Gastrocnemius medialis (tissue), 4 donors: ENCODE results near the gene SYTL1. TPM values are rescaled to one million over a fixed set of nuclear protein-coding genes. Genes with fewer than 3 reads are reported as not detected.

Experiments used
- ATAC-seq, 2 donors: fragments of 150-250 bp; one replicate each; pipeline ENCODE4 v1.9.1; 2016
- DNase-seq, 2 donors: peaks; one replicate each; pipeline ENCODE4 v3.0.0-alpha.2; 2019
- H3K27ac ChIP-seq, 4 donors: fragments of 200-600 bp; sonication (generic); 1 replicate in 1 of 4; 2 replicates in 3 of 4; pipeline ENCODE4 v1.5.1; 2016 to 2018; ENCODE audit warnings: mild to moderate bottlenecking in 2 of 4, moderate library complexity in 1 of 4
- H3K27me3 ChIP-seq, 3 donors: fragments of 200-600 bp; sonication (generic) in 2 of 3; 1 replicate in 1 of 3; 2 replicates in 2 of 3; pipeline versions ENCODE4 v1.5.1 to v1.6.0; 2016 to 2019; ENCODE audit warnings: mild to moderate bottlenecking in 1 of 3, moderate library complexity in 1 of 3
- H3K36me3 ChIP-seq, 2 donors: fragments of 200-600 bp; sonication (generic) in 1 of 2; one replicate each; pipeline ENCODE4 v1.5.1; 2017 to 2018
- H3K4me1 ChIP-seq, 2 donors: fragments of 200-600 bp; sonication (generic) in 1 of 2; one replicate each; pipeline ENCODE4 v1.5.1; 2016 to 2017; ENCODE audit warnings: mild to moderate bottlenecking in 2 of 2
- H3K4me3 ChIP-seq, 4 donors: fragments of 200-600 bp; sonication (generic) in 3 of 4; 1 replicate in 1 of 4; 2 replicates in 3 of 4; pipeline ENCODE4 v1.5.1; 2016 to 2019; ENCODE audit warnings: mild to moderate bottlenecking in 2 of 4
- H3K9me3 ChIP-seq, 3 donors: fragments of 200-600 bp; sonication (generic) in 2 of 3; 1 replicate in 1 of 3; 2 replicates in 2 of 3; pipeline ENCODE4 v1.5.1; 2016 to 2019
- CTCF ChIP-seq, 5 experiments: fragments of 450-650 bp in 3 of 5; fragments of 200-600 bp in 2 of 5; sonication (generic) in 2 of 5; IDR thresholded peaks in 4 of 5; conservative IDR thresholded peaks in 1 of 5; 1 replicate in 4 of 5; 2 replicates in 1 of 5; pipeline ENCODE4 v1.5.1; 2016 to 2019; ENCODE audit warnings: antibody characterized with exemption in 5 of 5, mild to moderate bottlenecking in 3 of 5, moderate library complexity in 3 of 5
- POLR2A ChIP-seq, 2 donors: fragments of 450-650 bp; IDR thresholded peaks; one replicate each; pipeline ENCODE4 v1.6.1; 2017; ENCODE audit warnings: antibody characterized with exemption in 2 of 2, mild to moderate bottlenecking in 2 of 2, moderate library complexity in 2 of 2
- in situ Hi-C, 4 donors: fragments of 200-750 bp; cut with MboI; loops; one replicate each; pipeline versions ENCODE4 v1.15.0 to v1.8.0; 2017; ENCODE audit warnings: low sequenced_read_pairs in 4 of 4
- intact Hi-C: fragments of 100-400 bp; cut with DNase I; formaldehyde crosslinking; loops from one replicate; pipeline ENCODE4 v1.15.1; 2023; ENCODE audit warnings: low total_unique reads
- total RNA-seq, 4 donors: library from RNA; depleted of rRNA; stranded (reverse); fragments of >200 nt; gene quantifications; one replicate each; pipeline versions ENCODE4 v1.1.0 to v1.2.3, GENCODE V29; 2016

Gene SYTL1
- total RNA-seq, 4 donors from 2014 or later = 0.66 TPM; not detected in 3

GRCh38 chr1:27392778-27393635 is 51.2 kb downstream of the SYTL1 start:
- Histone ChIP-seq H3K36me3 (no peaks in the 10 kb centered on the region), H3K27me3 (no peaks in the 10 kb centered on the region), H3K4me1 (peaks cover 17 to 23% of the 10 kb centered on the region in 2 donors), H3K27ac (peak overlapping the region in 3 of 4 donors; percentile 57 to 66 (median 61)), H3K9me3 (no peaks in the 10 kb centered on the region), H3K4me3 (peak overlapping the region; percentile 50 to 65 (median 54))
- ATAC-seq = no peak
- intact Hi-C loops = loop anchor here (1.0 to 2.0 kb wide), 2 partner anchors 28 to 270 kb away; no protein-coding TSS in a partner anchor
- no peak for TF ChIP-seq POLR2A (IDR thresholded peaks at IDR 0.05)
- TF ChIP-seq CTCF (IDR thresholded peaks at IDR 0.05 in 4 of 5, conservative IDR thresholded peaks at IDR 0.05 in 1 of 5) = no peak
- no peak for DNase-seq
- in situ Hi-C loops = loop anchor here (5.0 to 10.0 kb wide), 5 partner anchors 36 to 272 kb away; partner anchors contain the start of gene AHDC1 (in 2 of the 4)

- DNase-seq = no peak
- no peaks in the 10 kb centered on the region for H3K36me3 ChIP-seq
- no peak for TF ChIP-seq CTCF (IDR thresholded peaks at IDR 0.05 in 4 of 5, conservative IDR thresholded peaks at IDR 0.05 in 1 of 5)
- no peak for TF ChIP-seq POLR2A (IDR thresholded peaks at IDR 0.05)
- no peaks in the 10 kb centered on the region for H3K27me3 ChIP-seq
- intact Hi-C loops = loop anchor here (2.0 kb wide), 2 partner anchors 213 to 269 kb away; no protein-coding TSS in a partner anchor
- H3K4me3 ChIP-seq = no peak overlapping the region
- no peak overlapping the region for H3K27ac ChIP-seq
- peaks cover 17 to 20% of the 10 kb centered on the region in 2 donors for H3K4me1 ChIP-seq
- in situ Hi-C loops = loop anchor here (5.0 to 10.0 kb wide), 5 partner anchors 36 to 271 kb away; partner anchors contain the start of gene AHDC1 (in 2 of the 4)
- no peaks in the 10 kb centered on the region for H3K9me3 ChIP-seq
- ATAC-seq = no peak
Measured at GRCh38 chr1:27393641-27394281, 51.9 kb downstream of the SYTL1 start.

- H3K4me1 ChIP-seq = peaks cover 17 to 19% of the 10 kb centered on the region in 2 donors
- DNase-seq (no peak), ATAC-seq (no peak)
- in situ Hi-C loops (loop anchor here (5.0 to 10.0 kb wide), 5 partner anchors 37 to 271 kb away; partner anchors contain the start of gene AHDC1 (in 2 of the 4)), intact Hi-C loops (loop anchor here (2.0 kb wide), 1 partner anchor 213 kb away; no protein-coding TSS in a partner anchor)
- TF ChIP-seq POLR2A (IDR thresholded peaks at IDR 0.05) (no peak), CTCF (IDR thresholded peaks at IDR 0.05 in 4 of 5, conservative IDR thresholded peaks at IDR 0.05 in 1 of 5) (no peak)
- H3K27me3 ChIP-seq = no peaks in the 10 kb centered on the region
- H3K36me3 ChIP-seq = no peaks in the 10 kb centered on the region
- no peaks in the 10 kb centered on the region for H3K9me3 ChIP-seq
- no peak overlapping the region for H3K27ac ChIP-seq
- H3K4me3 ChIP-seq = no peak overlapping the region
Measured at GRCh38 chr1:27394282-27394658, 52.4 kb downstream of the SYTL1 start.

GRCh38 chr1:27394925-27395324 is 53.1 kb downstream of the SYTL1 start:
- no peak for DNase-seq
- Histone ChIP-seq H3K27me3 (no peaks in the 10 kb centered on the region), H3K9me3 (no peaks in the 10 kb centered on the region), H3K4me3 (no peak overlapping the region), H3K27ac (peak overlapping the region in 1 of 4 donors; percentile 52), H3K4me1 (peaks cover 17 to 19% of the 10 kb centered on the region in 2 donors), H3K36me3 (no peaks in the 10 kb centered on the region)
- TF ChIP-seq CTCF (IDR thresholded peaks at IDR 0.05 in 4 of 5, conservative IDR thresholded peaks at IDR 0.05 in 1 of 5) = no peak
- no peak for TF ChIP-seq POLR2A (IDR thresholded peaks at IDR 0.05)
- no peak for ATAC-seq
- intact Hi-C loops (loop anchor here (1.0 to 2.0 kb wide), 2 partner anchors 38 to 212 kb away; no protein-coding TSS in a partner anchor), in situ Hi-C loops (loop anchor here (5.0 to 10.0 kb wide), 6 partner anchors 38 to 270 kb away; partner anchors contain the start of gene AHDC1 (in 2 of the 4))
